Retinal pigment epithelial cell (primary cell): ENCODE measurements around the gene GTSF1L.

Experiments
- DNase-seq: peaks from one replicate; pipeline ENCODE4 v3.0.0-alpha.2; 2010; ENCODE audit warnings: low read depth
- H3K4me3 ChIP-seq: 2 replicates; pipeline ENCODE4 v1.5.1; 2011; ENCODE audit warnings: mild to moderate bottlenecking, low read length, control low read depth, moderate library complexity
- CTCF ChIP-seq: conservative IDR thresholded peaks from 2 replicates; pipeline ENCODE4 v1.5.1; 2011; ENCODE audit warnings: low read depth, low read length, control low read depth, inconsistent platforms

GTSF1L gene

DNA sequence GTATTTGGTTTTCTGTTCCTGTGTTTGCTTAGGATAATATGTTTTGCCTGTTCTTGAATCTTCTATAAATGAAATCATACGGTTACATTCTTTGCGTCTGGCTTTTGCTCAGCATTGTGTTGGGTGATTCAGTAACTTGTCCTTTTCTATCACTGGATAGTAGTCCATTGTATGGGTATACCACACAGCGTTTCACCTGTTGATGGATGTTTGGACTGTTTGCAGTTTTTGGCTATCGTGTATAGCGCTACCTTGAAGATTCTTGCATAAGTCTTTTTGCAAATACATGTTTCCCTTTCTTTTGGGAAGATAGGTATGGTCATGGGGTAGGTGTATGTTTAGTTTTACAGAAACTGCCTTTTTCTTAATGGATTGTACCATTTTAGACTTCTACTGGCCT lies 50.4 kb downstream of the GTSF1L start:
- no peak for DNase-seq
- no peak for TF ChIP-seq CTCF

More for the DNA sequence above, 50.4 kb downstream of the GTSF1L start:
- H3K4me3 ChIP-seq, result no peak overlapping the region
